H1 (cell line): ENCODE data around the gene LIN28B. TPM values are rescaled to one million over a fixed set of nuclear protein-coding genes. Genes with fewer than 3 reads are reported as not detected.
"Not testable (repeated sequence)": the region's sequence is repeated elsewhere in the genome, so short reads cannot be mapped to it uniquely, and the experiment has no call there.

ENCODE experiments used
- CTCF ChIA-PET: fragments of 300-600 bp; sonication (Branson Sonifier 250); formaldehyde crosslinking; loops from one replicate; lab custom pipeline; 2021; ENCODE audit not compliant: partially characterized antibody; lab: Charles Lee
- POLR2A ChIA-PET: fragments of 300-600 bp; sonication (Branson Sonifier 250); formaldehyde crosslinking; loops from one replicate; lab custom pipeline; 2021; ENCODE audit warnings: inconsistent platforms; ENCODE audit not compliant: partially characterized antibody; lab: Charles Lee
- DNase-seq, 2 experiments: peaks; one replicate each; pipeline versions ENCODE4 v3.0.0 to v3.0.0-alpha.2; 2010 to 2022; ENCODE audit warnings: low spot score in 2 of 2, low read depth in 1 of 2, mixed read lengths in 1 of 2
- FAIRE-seq: peaks from 2 replicates; lab custom pipeline; 2011; peaks lifted over from hg19 to GRCh38; lab: Jason Lieb, UNC
- H2AFZ ChIP-seq: 2 replicates; pipeline ENCODE4 v1.8.1; 2012; ENCODE audit warnings: low read length, inconsistent platforms
- H2AK5ac ChIP-seq: 2 replicates; pipeline ENCODE4 v1.6.1; 2013; ENCODE audit warnings: low read depth, low read length
- H2BK120ac ChIP-seq: replicated peaks from 2 replicates; pipeline ENCODE3; 2013; ENCODE audit warnings: low read depth, low read length, inconsistent platforms
- H2BK12ac ChIP-seq: 2 replicates; pipeline ENCODE4 v1.6.1; 2013; ENCODE audit warnings: low read depth, low read length
- H2BK15ac ChIP-seq: 2 replicates; pipeline ENCODE4 v1.6.1; 2013; ENCODE audit warnings: low read length
- H2BK20ac ChIP-seq: 2 replicates; pipeline ENCODE4 v1.6.1; 2013; ENCODE audit warnings: low read length
- H2BK5ac ChIP-seq: 2 replicates; pipeline ENCODE4 v1.6.1; 2013; ENCODE audit warnings: low read depth, low read length
- H3K14ac ChIP-seq: 2 replicates; pipeline ENCODE4 v1.6.1; 2013; ENCODE audit warnings: inconsistent platforms; ENCODE audit not compliant: insufficient read length
- H3K18ac ChIP-seq: 2 replicates; pipeline ENCODE4 v1.6.1; 2013; ENCODE audit warnings: low read length; ENCODE audit errors: extremely low read depth
- H3K23ac ChIP-seq: 2 replicates; pipeline ENCODE4 v1.6.1; 2013; ENCODE audit warnings: inconsistent platforms; ENCODE audit not compliant: insufficient read length
- H3K23me2 ChIP-seq: 2 replicates; pipeline ENCODE4 v1.6.1; 2013; ENCODE audit warnings: low read depth, low read length
- H3K27ac ChIP-seq: 2 replicates; pipeline ENCODE4 v1.6.1; 2011; ENCODE audit warnings: low read depth, low read length, inconsistent platforms
- H3K27me3 ChIP-seq, 4 experiments: replicated peaks in 1 of 4; 1 replicate in 1 of 4; 2 replicates in 3 of 4; pipeline versions ENCODE4 v1.6.1 to v1.8.1; 2011 to 2013; ENCODE audit warnings: low read length in 3 of 4, mild to moderate bottlenecking in 3 of 4, inconsistent platforms in 2 of 4, mixed read lengths in 2 of 4, moderate library complexity in 1 of 4; ENCODE audit not compliant: control insufficient read depth in 3 of 4, insufficient read depth in 3 of 4; ENCODE audit errors: extremely low read depth in 1 of 4
- H3K36me3 ChIP-seq, 4 experiments: 2 replicates each; pipeline versions ENCODE4 v1.6.1 to v1.8.1; 2011 to 2013; ENCODE audit warnings: mild to moderate bottlenecking in 4 of 4, low read length in 3 of 4, moderate library complexity in 2 of 4, control low read depth in 1 of 4, inconsistent platforms in 1 of 4; ENCODE audit not compliant: insufficient read depth in 4 of 4, control insufficient read depth in 2 of 4
- H3K4ac ChIP-seq: replicated peaks from 2 replicates; pipeline ENCODE3; 2013; ENCODE audit warnings: low read length, low read depth, mixed read lengths, inconsistent platforms; ENCODE audit not compliant: insufficient read length
- H3K4me1 ChIP-seq, 4 experiments: replicated peaks in 1 of 4; 1 replicate in 1 of 4; 2 replicates in 3 of 4; pipeline versions ENCODE4 v1.6.1 to v1.8.1; 2011 to 2013; ENCODE audit warnings: low read length in 3 of 4, inconsistent platforms in 2 of 4, mixed read lengths in 1 of 4; ENCODE audit not compliant: insufficient read depth in 4 of 4, control insufficient read depth in 3 of 4
- H3K4me2 ChIP-seq, 2 experiments: 2 replicates each; pipeline versions ENCODE4 v1.6.1 to v1.8.1; 2011 to 2013; ENCODE audit warnings: low read depth in 2 of 2, low read length in 2 of 2, control low read depth in 1 of 2, inconsistent platforms in 1 of 2, mild to moderate bottlenecking in 1 of 2; ENCODE audit not compliant: insufficient read depth in 1 of 2
- H3K4me3 ChIP-seq, 4 experiments: fragments of 200-600, 300-600 bp in 1 of 4; sonication (generic), shearing (Covaris generic), sonication (Bioruptor Twin) in 1 of 4; 2 replicates each; pipeline versions ENCODE4 v1.5.1 to v1.8.1; 2011 to 2016; ENCODE audit warnings: low read length in 4 of 4, low read depth in 3 of 4, control low read depth in 2 of 4, inconsistent platforms in 2 of 4, mild to moderate bottlenecking in 2 of 4, mixed read lengths in 1 of 4, moderate library complexity in 1 of 4; ENCODE audit not compliant: insufficient read depth in 2 of 4; ENCODE audit errors: extremely low read depth in 1 of 4
- H3K56ac ChIP-seq: replicated peaks from 2 replicates; pipeline ENCODE3; 2013; ENCODE audit warnings: low read depth, mild to moderate bottlenecking, mixed read lengths, low read length, inconsistent platforms; ENCODE audit not compliant: insufficient read length
- H3K79me1 ChIP-seq: 2 replicates; pipeline ENCODE4 v1.6.1; 2013; ENCODE audit warnings: low read depth, low read length, control low read depth
- H3K79me2 ChIP-seq, 2 experiments: 2 replicates each; pipeline versions ENCODE4 v1.6.1 to v1.8.1; 2012 to 2013; ENCODE audit warnings: low read length in 2 of 2, mild to moderate bottlenecking in 2 of 2, inconsistent platforms in 1 of 2; ENCODE audit not compliant: insufficient read depth in 2 of 2, control insufficient read depth in 1 of 2
- H3K9ac ChIP-seq, 4 experiments: replicated peaks in 1 of 4; 1 replicate in 1 of 4; 2 replicates in 3 of 4; pipeline versions ENCODE4 v1.6.1 to v1.8.1; 2011 to 2013; ENCODE audit warnings: low read depth in 3 of 4, low read length in 3 of 4, control low read depth in 2 of 4, mild to moderate bottlenecking in 2 of 4, moderate library complexity in 2 of 4, inconsistent platforms in 1 of 4; ENCODE audit errors: extremely low read depth in 1 of 4
- H3K9me3 ChIP-seq, 2 experiments: 2 replicates each; pipeline versions ENCODE4 v1.6.1 to v1.8.1; 2012 to 2013; ENCODE audit warnings: mild to moderate bottlenecking in 2 of 2, moderate library complexity in 2 of 2, control low read depth in 1 of 2, inconsistent platforms in 1 of 2, low read depth in 1 of 2, low read length in 1 of 2, mixed read lengths in 1 of 2; ENCODE audit not compliant: insufficient read depth in 2 of 2
- H4K20me1 ChIP-seq, 2 experiments: replicated peaks in 1 of 2; 2 replicates each; pipeline versions ENCODE3 to v1.8.1; 2011 to 2013; ENCODE audit warnings: inconsistent platforms in 2 of 2, low read length in 2 of 2, mild to moderate bottlenecking in 1 of 2; ENCODE audit not compliant: insufficient read depth in 2 of 2, control insufficient read depth in 1 of 2
- H4K5ac ChIP-seq: 2 replicates; pipeline ENCODE4 v1.6.1; 2013; ENCODE audit warnings: low read length, low read depth, mixed read lengths, inconsistent platforms; ENCODE audit not compliant: insufficient read length
- H4K8ac ChIP-seq: 2 replicates; pipeline ENCODE4 v1.8.0; 2013; ENCODE audit warnings: mild to moderate bottlenecking, moderate library complexity, low read length, inconsistent platforms; ENCODE audit not compliant: insufficient read depth; ENCODE audit errors: extremely low read depth
- H4K91ac ChIP-seq: replicated peaks from 2 replicates; pipeline ENCODE3; 2013; ENCODE audit warnings: low read length, mixed read lengths, inconsistent platforms; ENCODE audit not compliant: insufficient read length
- WGBS, 2 experiments: shearing (Covaris generic) in 1 of 2; methylation state at CpG; one replicate each; pipeline versions ENCODE4 v1.1.6 to v1.1.7; 2013 to 2015; ENCODE audit warnings: low lambda C conversion rate in 2 of 2, mixed read lengths in 2 of 2, inconsistent platforms in 1 of 2, low coverage in 1 of 2, missing lambda C conversion rate in 1 of 2; ENCODE audit not compliant: insufficient replicate concordance in 2 of 2, insufficient coverage in 1 of 2, insufficient read length in 1 of 2; ENCODE audit errors: extremely low coverage in 1 of 2, missing lambda C conversion rate in 1 of 2; 5-methylcytosine and 5-hydroxymethylcytosine counted together
- polyA plus RNA-seq, 7 experiments: library from polyadenylated mRNA; depleted of rRNA in 3 of 7; stranded (reverse) in 5 of 7; unstranded in 2 of 7; fragments of >200 nt in 5 of 7; fragments of 200-250 nt in 2 of 7; gene quantifications; 1 replicate in 5 of 7; 2 replicates in 1 of 7; 4 replicates in 1 of 7; pipeline versions ENCODE4 v1.2.1 to v1.2.3, GENCODE V29; 2011 to 2013; ENCODE audit warnings: missing spikeins in 2 of 7, mixed read lengths in 2 of 7
- total RNA-seq: library from RNA; stranded (reverse); fragmentation: NEBNext Ultra II Directional; extraction: Animal tissue kit (Norgen Biotek cat#: 25700); gene quantifications from 2 replicates; pipeline ENCODE4 v1.2.1, GENCODE V29; 2021

Gene LIN28B
- total and polyA plus RNA-seq, 2 of the 8 experiments (the other 6 are each of a cell fraction or from before 2014, with no cell fraction given) = 27.4 to 94.7 TPM

DNA sequence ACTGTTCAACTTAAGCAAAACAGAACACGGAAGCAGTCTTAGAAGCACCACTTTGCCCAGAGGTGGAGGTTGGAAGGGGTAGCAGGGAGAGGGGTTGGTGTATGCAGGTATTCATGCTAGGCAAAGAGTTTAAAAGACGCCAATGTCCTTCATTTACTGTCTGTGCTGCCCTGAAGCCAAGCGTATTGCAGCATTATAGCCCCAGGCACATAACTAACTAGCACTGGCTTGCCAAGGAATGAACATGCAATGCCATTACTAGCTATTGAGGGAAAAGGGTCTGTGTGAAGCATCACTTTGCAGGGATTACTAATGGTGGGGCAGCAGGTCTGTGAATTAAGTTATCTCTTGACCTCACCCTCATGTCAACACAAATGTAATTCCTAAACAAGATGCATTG is 124.8 kb downstream of the LIN28B start:
- H3K18ac ChIP-seq, H3K4me3 ChIP-seq, H2BK15ac ChIP-seq, H3K4me2 ChIP-seq, H4K5ac ChIP-seq, H3K4me1 ChIP-seq, H3K27ac ChIP-seq, H3K79me2 ChIP-seq, H2BK120ac ChIP-seq, DNase-seq, H4K8ac ChIP-seq, H2AFZ ChIP-seq, H4K20me1 ChIP-seq, H2AK5ac ChIP-seq, H3K23ac ChIP-seq, H3K56ac ChIP-seq, H2BK12ac ChIP-seq, H3K27me3 ChIP-seq, H3K79me1 ChIP-seq, H2BK5ac ChIP-seq, H3K9ac ChIP-seq, H2BK20ac ChIP-seq, H3K4ac ChIP-seq, POLR2A ChIA-PET, H4K91ac ChIP-seq, H3K23me2 ChIP-seq, H3K9me3 ChIP-seq, H3K14ac ChIP-seq: not testable (repeated sequence)
- CTCF ChIA-PET = interaction anchor here (0.6 kb wide), 1 partner anchor 65 kb away, joined by 3 read pairs; no protein-coding TSS in a partner anchor
- WGBS, 2 experiments = 83% methylated on average over 3 of the region's 3 CpGs; no CpG with 5 or more reads in 1 of the 2 experiments
- H3K36me3 ChIP-seq = peaks cover 0 to 22% (median 8%) of the 10 kb centered on the region in 4 experiments; a peak in 3 of 8 replicates
- FAIRE-seq = peak; percentile 81
